ENCODE data around the gene SPATA6L. TPM values are rescaled to one million over a fixed set of nuclear protein-coding genes. Genes with fewer than 3 reads are reported as not detected.

SPATA6L gene
- total and polyA plus RNA-seq, 10 of the 15 experiments (the other 5 are each of a cell fraction or from before 2014, with no cell fraction given): 0.37 to 1.6 (median 0.91) TPM

GRCh38 chr9:4548811-4549725, 117.2 kb downstream of the SPATA6L start (continued):
- no peak for TF ChIP-seq CUX1 (IDR thresholded peaks at IDR 0.05; ENCODE audit: insufficient replicate concordance, low read depth, low read length)
- no peak for TF ChIP-seq NKRF (conservative IDR thresholded peaks at IDR 0.05)
- no peak for TF ChIP-seq ZBTB4 (CRISPR knock-in tag; IDR thresholded peaks at IDR 0.05)
- no peak for TF ChIP-seq NR2C2 (IDR thresholded peaks at IDR 0.05; ENCODE audit: borderline replicate concordance, control insufficient read depth, insufficient read length, low read depth)
- no peak for TF ChIP-seq RELA (IDR thresholded peaks at IDR 0.05; ENCODE audit: borderline replicate concordance, partially characterized antibody)
- no peak for TF ChIP-seq ATF3 (IDR thresholded peaks at IDR 0.05; ENCODE audit: borderline replicate concordance, extremely low read depth, low read depth, low read length)
- TF ChIP-seq POLR2A (IDR thresholded peaks at IDR 0.05; ENCODE audit: low read depth, low read length): no peak
- no peak for TF ChIP-seq ZBED1 (IDR thresholded peaks at IDR 0.05; ENCODE audit: borderline replicate concordance)
- TF ChIP-seq CREM (IDR thresholded peaks at IDR 0.05; ENCODE audit: low read depth): no peak
- TF ChIP-seq ZBTB11 (CRISPR knock-in tag; IDR thresholded peaks at IDR 0.05): no peak
- TF ChIP-seq LARP7 (IDR thresholded peaks at IDR 0.05): no peak
- no peak for TF ChIP-seq SMARCA5 (IDR thresholded peaks at IDR 0.05)
- TF ChIP-seq ZZZ3 (IDR thresholded peaks at IDR 0.05; ENCODE audit: control insufficient read depth, insufficient read length, low read depth): no peak
- no peak for TF ChIP-seq RBBP5 (conservative IDR thresholded peaks at IDR 0.05)
- 0 out of 2 replicates have a peak, but pooled peaks have one; percentile 10 for TF ChIP-seq RUNX3 (IDR thresholded peaks at IDR 0.05; ENCODE audit: low read length)

Measured in GM12878 (cell line).